ENCODE results near the gene AGBL1. TPM values are rescaled to one million over a fixed set of nuclear protein-coding genes. Genes with fewer than 3 reads are reported as not detected.

The AGBL1 gene
- total and polyA plus RNA-seq, 4 donors = not detected

GRCh38 chr15:86439614-86440013 lies 359.9 kb downstream of the AGBL1 start:
- TF ChIP-seq YY1 (IDR thresholded peaks at IDR 0.05) (no peak), FOXA2 (IDR thresholded peaks at IDR 0.05) (no peak), EGR1 (IDR thresholded peaks at IDR 0.05; ENCODE audit: low read depth in 2 of 2) (no peak), FOXA1 (IDR thresholded peaks at IDR 0.05) (no peak), RXRA (IDR thresholded peaks at IDR 0.05) (no peak)

GRCh38 chr15:86444527-86444926 lies 364.9 kb downstream of the AGBL1 start:
- H3K4me1 ChIP-seq (ENCODE audit: control insufficient read depth in 4 of 4, insufficient read depth in 4 of 4, low read length in 3 of 4) = no peaks in the 10 kb centered on the region
- H3K27ac ChIP-seq (ENCODE audit: low read depth in 1 of 2, low read length in 2 of 2) = no peak overlapping the region
- H3K9me3 ChIP-seq (ENCODE audit: control insufficient read depth in 4 of 4, low read length in 3 of 4) = no peaks in the 10 kb centered on the region
- 15% methylated on average over 2 of the region's 2 CpGs for WGBS
- H3K36me3 ChIP-seq (ENCODE audit: control insufficient read depth in 4 of 4, insufficient read depth in 3 of 4, low read depth in 1 of 4, low read length in 3 of 4) = no peaks in the 10 kb centered on the region
- no peak for DNase-seq (ENCODE audit: low spot score)
- TF ChIP-seq, protein P1, sequence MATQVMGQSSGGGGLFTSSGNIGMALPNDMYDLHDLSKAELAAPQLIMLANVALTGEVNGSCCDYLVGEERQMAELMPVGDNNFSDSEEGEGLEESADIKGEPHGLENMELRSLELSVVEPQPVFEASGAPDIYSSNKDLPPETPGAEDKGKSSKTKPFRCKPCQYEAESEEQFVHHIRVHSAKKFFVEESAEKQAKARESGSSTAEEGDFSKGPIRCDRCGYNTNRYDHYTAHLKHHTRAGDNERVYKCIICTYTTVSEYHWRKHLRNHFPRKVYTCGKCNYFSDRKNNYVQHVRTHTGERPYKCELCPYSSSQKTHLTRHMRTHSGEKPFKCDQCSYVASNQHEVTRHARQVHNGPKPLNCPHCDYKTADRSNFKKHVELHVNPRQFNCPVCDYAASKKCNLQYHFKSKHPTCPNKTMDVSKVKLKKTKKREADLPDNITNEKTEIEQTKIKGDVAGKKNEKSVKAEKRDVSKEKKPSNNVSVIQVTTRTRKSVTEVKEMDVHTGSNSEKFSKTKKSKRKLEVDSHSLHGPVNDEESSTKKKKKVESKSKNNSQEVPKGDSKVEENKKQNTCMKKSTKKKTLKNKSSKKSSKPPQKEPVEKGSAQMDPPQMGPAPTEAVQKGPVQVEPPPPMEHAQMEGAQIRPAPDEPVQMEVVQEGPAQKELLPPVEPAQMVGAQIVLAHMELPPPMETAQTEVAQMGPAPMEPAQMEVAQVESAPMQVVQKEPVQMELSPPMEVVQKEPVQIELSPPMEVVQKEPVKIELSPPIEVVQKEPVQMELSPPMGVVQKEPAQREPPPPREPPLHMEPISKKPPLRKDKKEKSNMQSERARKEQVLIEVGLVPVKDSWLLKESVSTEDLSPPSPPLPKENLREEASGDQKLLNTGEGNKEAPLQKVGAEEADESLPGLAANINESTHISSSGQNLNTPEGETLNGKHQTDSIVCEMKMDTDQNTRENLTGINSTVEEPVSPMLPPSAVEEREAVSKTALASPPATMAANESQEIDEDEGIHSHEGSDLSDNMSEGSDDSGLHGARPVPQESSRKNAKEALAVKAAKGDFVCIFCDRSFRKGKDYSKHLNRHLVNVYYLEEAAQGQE (IDR thresholded peaks at IDR 0.05) = no peak
- TF ChIP-seq NR2F2 (IDR thresholded peaks at IDR 0.05) (no peak), HNF4G (IDR thresholded peaks at IDR 0.05) (no peak), JUND (IDR thresholded peaks at IDR 0.05) (no peak), SP1 (IDR thresholded peaks at IDR 0.05) (no peak), ZBTB33 (IDR thresholded peaks at IDR 0.05) (no peak), YY1 (IDR thresholded peaks at IDR 0.05) (no peak), HNF4A (conservative IDR thresholded peaks at IDR 0.05) (no peak), GABPA (IDR thresholded peaks at IDR 0.05 in 1 of 2, conservative IDR thresholded peaks at IDR 0.05 in 1 of 2) (no peak), FOXA1 (IDR thresholded peaks at IDR 0.05) (no peak), EGR1 (IDR thresholded peaks at IDR 0.05; ENCODE audit: low read depth in 2 of 2) (no peak)
- H3K27me3 ChIP-seq (ENCODE audit: control insufficient read depth in 4 of 4, insufficient read depth in 4 of 4, low read length in 3 of 4) = no peaks in the 10 kb centered on the region
- no peak overlapping the region for H3K4me3 ChIP-seq (ENCODE audit: low read depth in 1 of 3, low read length in 3 of 3)
- no peak overlapping the region for H3K9ac ChIP-seq (ENCODE audit: low read depth in 1 of 2, low read length in 2 of 2)

More at GRCh38 chr15:86439614-86440013, 359.9 kb downstream of the AGBL1 start:
- H3K36me3 ChIP-seq (ENCODE audit: control insufficient read depth in 4 of 4, insufficient read depth in 3 of 4, low read depth in 1 of 4, low read length in 3 of 4) = no peaks in the 10 kb centered on the region
- no peaks in the 10 kb centered on the region for H3K9me3 ChIP-seq (ENCODE audit: control insufficient read depth in 4 of 4, low read length in 3 of 4)
- no peak overlapping the region for H3K9ac ChIP-seq (ENCODE audit: low read depth in 1 of 2, low read length in 2 of 2)
- no peak for DNase-seq (ENCODE audit: low spot score)
- no peak overlapping the region for H3K4me3 ChIP-seq (ENCODE audit: low read depth in 1 of 3, low read length in 3 of 3)
- H3K27me3 ChIP-seq (ENCODE audit: control insufficient read depth in 4 of 4, insufficient read depth in 4 of 4, low read length in 3 of 4) = no peaks in the 10 kb centered on the region
- no peaks in the 10 kb centered on the region for H3K4me1 ChIP-seq (ENCODE audit: control insufficient read depth in 4 of 4, insufficient read depth in 4 of 4, low read length in 3 of 4)
- H3K27ac ChIP-seq (ENCODE audit: low read depth in 1 of 2, low read length in 2 of 2) = no peak overlapping the region
- WGBS = 25% methylated on average over 4 of the region's 4 CpGs

- no peak for DNase-seq (ENCODE audit: low spot score)
- Histone ChIP-seq H3K36me3 (ENCODE audit: control insufficient read depth in 4 of 4, insufficient read depth in 3 of 4, low read depth in 1 of 4, low read length in 3 of 4) (no peaks in the 10 kb centered on the region), H3K9me3 (ENCODE audit: control insufficient read depth in 4 of 4, low read length in 3 of 4) (no peaks in the 10 kb centered on the region), H3K9ac (ENCODE audit: low read depth in 1 of 2, low read length in 2 of 2) (no peak overlapping the region), H3K4me3 (ENCODE audit: low read depth in 1 of 3, low read length in 3 of 3) (no peak overlapping the region), H3K27ac (ENCODE audit: low read depth in 1 of 2, low read length in 2 of 2) (no peak overlapping the region), H3K27me3 (ENCODE audit: control insufficient read depth in 4 of 4, insufficient read depth in 4 of 4, low read length in 3 of 4) (no peaks in the 10 kb centered on the region), H3K4me1 (ENCODE audit: control insufficient read depth in 4 of 4, insufficient read depth in 4 of 4, low read length in 3 of 4) (no peaks in the 10 kb centered on the region)
- TF ChIP-seq EGR1 (IDR thresholded peaks at IDR 0.05; ENCODE audit: low read depth in 2 of 2) (no peak), FOXA1 (IDR thresholded peaks at IDR 0.05) (no peak), SP1 (IDR thresholded peaks at IDR 0.05) (no peak), FOXA2 (IDR thresholded peaks at IDR 0.05) (no peak), MAX (IDR thresholded peaks at IDR 0.05) (no peak), GABPA (IDR thresholded peaks at IDR 0.05 in 1 of 2, conservative IDR thresholded peaks at IDR 0.05 in 1 of 2) (no peak), ZBTB33 (IDR thresholded peaks at IDR 0.05) (no peak), RAD21 (IDR thresholded peaks at IDR 0.05) (no peak), YY1 (IDR thresholded peaks at IDR 0.05) (no peak), ATF3 (IDR thresholded peaks at IDR 0.05) (no peak), TAF1 (conservative IDR thresholded peaks at IDR 0.05) (no peak), JUND (IDR thresholded peaks at IDR 0.05) (no peak), RXRA (IDR thresholded peaks at IDR 0.05) (no peak), HNF4G (IDR thresholded peaks at IDR 0.05) (no peak), NR2F2 (IDR thresholded peaks at IDR 0.05) (no peak), HNF4A (conservative IDR thresholded peaks at IDR 0.05) (no peak)
- 50% methylated on average over 6 of the region's 6 CpGs for WGBS
Measured at GRCh38 chr15:86445579-86446252, 366.0 kb downstream of the AGBL1 start.
